H1 (cell line): ENCODE measurements around the gene PRR12. TPM values are rescaled to one million over a fixed set of nuclear protein-coding genes. Genes with fewer than 3 reads are reported as not detected.

Source experiments
- BACH1 ChIP-seq: IDR thresholded peaks from 2 replicates; pipeline ENCODE4 v1.6.1; 2012; ENCODE audit warnings: low read length, improper control_type of control experiment
- CTBP2 ChIP-seq: IDR thresholded peaks from 2 replicates; pipeline ENCODE4 v1.7.0; 2011; ENCODE audit warnings: borderline replicate concordance, mild to moderate bottlenecking, moderate library complexity, mixed read lengths, low read length; ENCODE audit not compliant: insufficient read depth, insufficient read length
- CTCF ChIP-seq, 3 experiments: IDR thresholded peaks; 1 replicate in 2 of 3; 2 replicates in 1 of 3; pipeline versions ENCODE4 v1.5.1 to v1.6.1; 2011; ENCODE audit warnings: low read length in 3 of 3, mild to moderate bottlenecking in 3 of 3, inconsistent platforms in 2 of 3, low read depth in 1 of 3, moderate library complexity in 1 of 3; ENCODE audit not compliant: insufficient read depth in 1 of 3; ENCODE audit errors: control extremely low read depth in 1 of 3
- E2F6 ChIP-seq: IDR thresholded peaks from 2 replicates; pipeline ENCODE4 v1.6.1; 2012; ENCODE audit warnings: inconsistent platforms
- EGR1 ChIP-seq: IDR thresholded peaks from 2 replicates; pipeline ENCODE4 v1.6.1; 2011; ENCODE audit warnings: low read depth, low read length, borderline replicate concordance
- KDM1A ChIP-seq: fragments of 200-600, 300-600 bp; sonication (generic); IDR thresholded peaks from 2 replicates; pipeline ENCODE4 v1.7.1; 2016; ENCODE audit warnings: mild to moderate bottlenecking, low read length, borderline replicate concordance
- NANOG ChIP-seq: IDR thresholded peaks from 2 replicates; pipeline ENCODE4 v1.6.1; 2011; ENCODE audit warnings: low read length, low read depth, mild to moderate bottlenecking, inconsistent platforms; ENCODE audit not compliant: insufficient read depth, poor library complexity, severe bottlenecking
- NRF1 ChIP-seq: IDR thresholded peaks from 2 replicates; pipeline ENCODE4 v1.6.1; 2011; ENCODE audit warnings: mild to moderate bottlenecking, low read depth, low read length, improper control_type of control experiment
- PHF8 ChIP-seq: fragments of 200-600 bp; sonication (generic); conservative IDR thresholded peaks from 2 replicates; pipeline ENCODE4 v1.7.1; 2012; ENCODE audit warnings: low read depth, mild to moderate bottlenecking, inconsistent platforms, low read length, moderate library complexity
- POLR2AphosphoS5 ChIP-seq: IDR thresholded peaks from 2 replicates; pipeline ENCODE4 v1.6.1; 2011; ENCODE audit warnings: low read depth, low read length
- RXRA ChIP-seq: IDR thresholded peaks from 2 replicates; pipeline ENCODE4 v1.6.1; 2011; ENCODE audit warnings: low read depth, mild to moderate bottlenecking, low read length, moderate library complexity; ENCODE audit not compliant: insufficient read depth
- SUZ12 ChIP-seq: fragments of 200-600 bp; sonication (generic); IDR thresholded peaks from 2 replicates; pipeline ENCODE4 v1.6.1; 2012; ENCODE audit warnings: mild to moderate bottlenecking, inconsistent platforms, low read length, moderate library complexity, mixed read lengths
- TAF1 ChIP-seq: IDR thresholded peaks from 2 replicates; pipeline ENCODE4 v1.6.1; 2011; ENCODE audit warnings: mild to moderate bottlenecking, low read depth, low read length
- TBP ChIP-seq: IDR thresholded peaks from 2 replicates; pipeline ENCODE4 v1.6.1; 2011; ENCODE audit warnings: low read depth, low read length, improper control_type of control experiment
- USF2 ChIP-seq: IDR thresholded peaks from 2 replicates; pipeline ENCODE4 v1.6.1; 2011; ENCODE audit warnings: low read length, improper control_type of control experiment
- YY1 ChIP-seq: IDR thresholded peaks from 2 replicates; pipeline ENCODE4 v1.6.1; 2011; ENCODE audit warnings: low read depth, mild to moderate bottlenecking, low read length
- polyA plus RNA-seq, 7 experiments: library from polyadenylated mRNA; depleted of rRNA in 3 of 7; stranded (reverse) in 5 of 7; unstranded in 2 of 7; fragments of >200 nt in 5 of 7; fragments of 200-250 nt in 2 of 7; gene quantifications; 1 replicate in 5 of 7; 2 replicates in 1 of 7; 4 replicates in 1 of 7; pipeline versions ENCODE4 v1.2.1 to v1.2.3, GENCODE V29; 2011 to 2013; ENCODE audit warnings: missing spikeins in 2 of 7, mixed read lengths in 2 of 7
- total RNA-seq: library from RNA; stranded (reverse); fragmentation: NEBNext Ultra II Directional; extraction: Animal tissue kit (Norgen Biotek cat#: 25700); gene quantifications from 2 replicates; pipeline ENCODE4 v1.2.1, GENCODE V29; 2021

Gene PRR12
- total and polyA plus RNA-seq, 2 of the 8 experiments (the other 6 are each of a cell fraction or from before 2014, with no cell fraction given), result 2.5 to 59.4 TPM

GRCh38 chr19:49672131-49672919 lies 81.3 kb downstream of the PRR12 start (continued):
- TF ChIP-seq PHF8, result no peak
- TF ChIP-seq KDM1A, result 0 out of 2 replicates have a peak, but pooled peaks have one; percentile 25
- TF ChIP-seq POLR2AphosphoS5, result 0 out of 2 replicates have a peak, but pooled peaks have one; percentile 40
- TF ChIP-seq TBP, result no peak
- 0 out of 2 replicates have a peak, but pooled peaks have one; percentile 1 for TF ChIP-seq RXRA
- TF ChIP-seq CTCF (IDR thresholded peaks at IDR 0.05; ENCODE audit: control extremely low read depth in 1 of 3, insufficient read depth in 1 of 3, low read depth in 1 of 3, low read length in 3 of 3), result peak; percentile 82 to 96 (median 94)
- no peak for TF ChIP-seq SUZ12
- peak; percentile 52; the same call in 1 of the 2 replicates for TF ChIP-seq TAF1
- TF ChIP-seq E2F6, result no peak
- TF ChIP-seq BACH1, result no peak
- TF ChIP-seq NRF1, result no peak
- TF ChIP-seq CTBP2, result peak; percentile 36
- TF ChIP-seq USF2, result no peak
- TF ChIP-seq YY1, result 0 out of 2 replicates have a peak, but pooled peaks have one; percentile 37
- TF ChIP-seq NANOG, result no peak
- TF ChIP-seq EGR1, result no peak
